Fibroblast of peridontal ligament (primary cell): ENCODE data around the gene CHAT.
"Not testable (repeated sequence)": the region's sequence is repeated elsewhere in the genome, so short reads cannot be mapped to it uniquely, and the experiment has no call there.

ENCODE experiments used
- DNase-seq: peaks from one replicate; pipeline ENCODE4 v3.0.0-alpha.2; 2010; ENCODE audit errors: extremely low read depth

Gene CHAT

GRCh38 chr10:49652421-49653272 lies 38.8 kb downstream of the CHAT start:
- no peak for DNase-seq

GRCh38 chr10:49653273-49653929 lies 39.6 kb downstream of the CHAT start:
- no peak for DNase-seq

- DNase-seq = no peak
These were observed 40.3 kb downstream of the CHAT start for GRCh38 chr10:49654036-49654693.

GRCh38 chr10:49655099-49655498 lies 41.3 kb downstream of the CHAT start:
- DNase-seq = no peak

GRCh38 chr10:49656845-49657493 lies 43.1 kb downstream of the CHAT start:
- DNase-seq = no peak

- DNase-seq = no peak
These were observed 43.8 kb downstream of the CHAT start for GRCh38 chr10:49657606-49658005.

GRCh38 chr10:49661140-49661856 lies 47.5 kb downstream of the CHAT start:
- no peak for DNase-seq

- DNase-seq = no peak
These were observed 48.5 kb downstream of the CHAT start for GRCh38 chr10:49662169-49662830.

- DNase-seq = no peak
These were observed 49.8 kb downstream of the CHAT start for GRCh38 chr10:49663596-49663995.

GRCh38 chr10:49664006-49664841 lies 50.4 kb downstream of the CHAT start:
- DNase-seq = no peak

GRCh38 chr10:49664842-49665355 lies 51.1 kb downstream of the CHAT start:
- no peak for DNase-seq

GRCh38 chr10:49666054-49666615 lies 52.3 kb downstream of the CHAT start:
- no peak for DNase-seq

- no peak for DNase-seq
These were observed 52.8 kb downstream of the CHAT start for GRCh38 chr10:49666685-49667084.

GRCh38 chr10:49667991-49668390 lies 54.2 kb downstream of the CHAT start:
- DNase-seq = no peak

- DNase-seq = no peak
These were observed 54.8 kb downstream of the CHAT start for GRCh38 chr10:49668684-49669083.

- DNase-seq = no peak
These were observed 65.1 kb downstream of the CHAT start for GRCh38 chr10:49678827-49679479.

GRCh38 chr10:49679480-49679893 lies 65.7 kb downstream of the CHAT start, which contains the start of gene C10orf53:
C10orf53 (plus strand) TSS chr10:49679651; CDS start chr10:49679698, 47 bp downstream.
- DNase-seq = peak; percentile 4

GRCh38 chr10:49682449-49682848 lies 68.6 kb downstream of the CHAT start:
- DNase-seq = not testable (repeated sequence)

GRCh38 chr10:49682879-49683278 lies 69.0 kb downstream of the CHAT start:
- no peak for DNase-seq
